ENCODE results near the gene SIRT2.
"Not testable (repeated sequence)": the region's sequence is repeated elsewhere in the genome, so short reads cannot be mapped to it uniquely, and the experiment has no call there.

The SIRT2 gene

DNA sequence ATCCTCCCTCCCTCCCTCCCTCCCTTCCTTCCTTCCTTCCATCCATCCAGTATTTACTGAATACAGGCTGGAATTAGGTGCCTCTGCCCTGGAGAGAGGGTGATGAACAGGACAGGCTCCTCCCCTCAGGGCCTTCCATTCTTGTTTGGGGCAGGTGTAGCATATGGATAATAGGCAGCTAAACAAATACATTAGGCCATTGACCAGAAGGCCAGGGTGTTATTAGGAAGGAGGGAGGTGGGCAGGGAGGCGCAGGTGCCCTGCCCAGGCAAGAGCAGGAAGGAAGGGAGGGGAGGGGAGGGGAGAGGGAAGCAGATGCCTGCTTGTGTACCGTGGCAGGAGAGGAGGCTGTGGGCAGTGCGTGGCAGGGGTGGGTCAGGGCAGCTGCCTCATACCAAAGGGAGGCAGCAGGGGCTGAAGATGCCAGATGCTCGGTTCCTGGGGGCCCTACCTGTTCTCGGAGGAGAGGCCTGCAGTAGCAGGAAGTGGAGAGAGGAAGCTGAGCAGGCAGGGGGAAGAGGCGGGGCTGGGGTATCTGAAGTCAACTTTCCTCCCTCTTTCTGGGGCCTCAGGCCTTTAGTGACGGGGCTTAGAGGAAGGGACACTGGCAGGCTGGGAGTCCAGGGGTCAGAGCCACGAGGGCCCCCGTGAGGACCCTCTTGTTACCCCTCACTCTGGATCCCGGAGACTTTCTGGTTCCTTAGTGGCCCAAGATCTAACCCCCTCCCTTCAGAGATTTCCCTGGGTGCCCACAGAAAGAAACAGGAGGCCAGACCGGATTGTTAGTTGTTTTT is 21.4 kb downstream of the SIRT2 start, which contains the start of gene RINL:
Gene RINL, minus strand, starts transcription at position 495 of the 794 bp plus-strand sequence. CDS start 1,533 bp downstream, outside the sequence.
- H3K4me3 ChIP-seq = no peak within 1 kb of the TSS
- DNase-seq = no peak
- intact Hi-C loops (cut with DNase I; ENCODE audit: low total_unique reads) = loop anchor here (10.0 kb wide), 1 partner anchor 113 kb away; no protein-coding TSS in a partner anchor
- no peaks in the 10 kb centered on the region for H3K27me3 ChIP-seq
- no peaks in the 10 kb centered on the region for H3K9me3 ChIP-seq
- H3K36me3 ChIP-seq = peaks cover 20 to 44% (median 38%) of the 10 kb centered on the region in 3 donors
- H3K27ac ChIP-seq = no peak within 1 kb of the TSS
- TF ChIP-seq, protein P1, sequence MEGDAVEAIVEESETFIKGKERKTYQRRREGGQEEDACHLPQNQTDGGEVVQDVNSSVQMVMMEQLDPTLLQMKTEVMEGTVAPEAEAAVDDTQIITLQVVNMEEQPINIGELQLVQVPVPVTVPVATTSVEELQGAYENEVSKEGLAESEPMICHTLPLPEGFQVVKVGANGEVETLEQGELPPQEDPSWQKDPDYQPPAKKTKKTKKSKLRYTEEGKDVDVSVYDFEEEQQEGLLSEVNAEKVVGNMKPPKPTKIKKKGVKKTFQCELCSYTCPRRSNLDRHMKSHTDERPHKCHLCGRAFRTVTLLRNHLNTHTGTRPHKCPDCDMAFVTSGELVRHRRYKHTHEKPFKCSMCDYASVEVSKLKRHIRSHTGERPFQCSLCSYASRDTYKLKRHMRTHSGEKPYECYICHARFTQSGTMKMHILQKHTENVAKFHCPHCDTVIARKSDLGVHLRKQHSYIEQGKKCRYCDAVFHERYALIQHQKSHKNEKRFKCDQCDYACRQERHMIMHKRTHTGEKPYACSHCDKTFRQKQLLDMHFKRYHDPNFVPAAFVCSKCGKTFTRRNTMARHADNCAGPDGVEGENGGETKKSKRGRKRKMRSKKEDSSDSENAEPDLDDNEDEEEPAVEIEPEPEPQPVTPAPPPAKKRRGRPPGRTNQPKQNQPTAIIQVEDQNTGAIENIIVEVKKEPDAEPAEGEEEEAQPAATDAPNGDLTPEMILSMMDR (IDR thresholded peaks at IDR 0.05) = no peak
- no peaks in the 10 kb centered on the region for H3K4me1 ChIP-seq

GRCh38 chr19:38875656-38876395 is 23.6 kb downstream of the SIRT2 start:
- intact Hi-C loops (cut with DNase I; ENCODE audit: low total_unique reads) = loop anchor here (10.0 kb wide), 1 partner anchor 111 kb away; no protein-coding TSS in a partner anchor

GRCh38 chr19:38873400-38873799 is 26.0 kb downstream of the SIRT2 start:
- H3K9me3 ChIP-seq, H3K27ac ChIP-seq, H3K27me3 ChIP-seq, H3K4me3 ChIP-seq, DNase-seq, H3K36me3 ChIP-seq: not testable (repeated sequence)
- intact Hi-C loops (cut with DNase I; ENCODE audit: low total_unique reads) = loop anchor here (10.0 kb wide), 1 partner anchor 109 kb away; no protein-coding TSS in a partner anchor
- peaks cover 0 to 19% (median 14%) of the 10 kb centered on the region in 4 donors for H3K4me1 ChIP-seq

More at GRCh38 chr19:38875656-38876395, 23.6 kb downstream of the SIRT2 start:
- no peak overlapping the region for H3K4me3 ChIP-seq
- H3K27ac ChIP-seq = no peak overlapping the region
- no peaks in the 10 kb centered on the region for H3K4me1 ChIP-seq
- H3K36me3 ChIP-seq = peaks cover 5 to 23% (median 19%) of the 10 kb centered on the region in 3 donors
- H3K9me3 ChIP-seq = no peaks in the 10 kb centered on the region
- no peak for DNase-seq
- H3K27me3 ChIP-seq = no peaks in the 10 kb centered on the region
- TF ChIP-seq, protein P1 (IDR thresholded peaks at IDR 0.05) = no peak

DNA sequence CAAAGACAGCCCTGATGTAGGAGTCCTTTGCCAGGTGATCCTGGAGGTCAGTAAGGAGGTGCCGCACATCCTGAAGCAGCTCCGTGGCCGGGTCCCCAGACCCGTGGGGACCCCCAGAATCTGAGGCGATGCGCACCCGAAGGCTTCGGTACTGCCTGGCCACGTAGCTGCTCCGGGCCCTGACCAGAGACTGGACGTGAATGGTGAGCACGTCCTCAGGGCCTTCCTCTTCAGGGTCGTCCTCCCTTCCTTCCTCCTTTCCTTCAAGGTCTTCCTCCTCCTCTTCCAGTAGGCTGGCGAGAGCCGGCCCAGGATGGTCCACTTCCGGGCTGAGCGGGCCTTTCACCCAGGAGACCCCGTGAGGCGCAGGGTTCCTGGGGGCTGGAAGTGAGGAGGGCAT is 28.8 kb downstream of the SIRT2 start:
- Histone ChIP-seq H3K27me3 (no peaks in the 10 kb centered on the region), H3K9me3 (no peaks in the 10 kb centered on the region), H3K4me1 (peaks cover 0 to 19% (median 14%) of the 10 kb centered on the region in 4 donors), H3K4me3 (no peak overlapping the region), H3K36me3 (no peaks in the 10 kb centered on the region), H3K27ac (no peak overlapping the region)
- TF ChIP-seq, protein P1 (IDR thresholded peaks at IDR 0.05) = no peak
- intact Hi-C loops (cut with DNase I; ENCODE audit: low total_unique reads) = loop anchor here (10.0 kb wide), 1 partner anchor 106 kb away; no protein-coding TSS in a partner anchor
- no peak for DNase-seq

DNA sequence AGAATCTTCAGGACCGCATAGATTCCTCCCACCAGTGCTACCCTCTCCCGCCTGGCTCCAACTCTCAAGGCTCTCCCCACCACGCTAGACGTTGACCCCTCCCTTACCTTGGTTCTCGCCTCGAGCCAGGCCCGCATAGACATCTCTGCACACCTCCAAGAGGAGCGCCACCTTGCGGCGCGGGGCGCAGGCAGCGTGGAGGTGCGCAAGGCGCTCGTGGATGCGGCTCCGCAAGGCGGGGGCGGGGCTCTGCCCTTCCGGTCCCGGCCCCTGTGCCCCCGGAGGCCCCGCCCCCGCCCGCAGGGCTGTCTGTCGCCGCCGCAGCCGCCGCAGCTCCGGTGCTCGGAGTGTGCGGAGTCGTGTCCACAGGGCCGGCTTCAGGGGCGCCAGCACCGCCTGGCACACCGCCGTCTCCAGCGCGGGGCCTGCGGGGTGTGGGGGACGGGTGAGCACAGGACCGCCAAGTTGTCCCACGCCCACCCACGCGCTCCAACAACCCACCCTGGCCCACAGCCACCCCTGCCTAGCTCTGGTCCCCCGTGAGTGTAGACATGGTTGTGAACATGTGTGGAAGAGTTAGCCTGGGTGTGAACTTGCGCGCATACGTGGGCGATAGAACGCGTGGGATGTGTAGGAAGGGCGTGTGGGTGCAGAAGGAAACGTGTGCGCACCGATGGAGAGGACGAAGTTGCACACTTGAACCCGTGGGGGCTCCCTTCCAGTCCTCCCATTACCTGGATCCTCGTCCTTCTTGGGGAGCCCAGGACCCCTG is 29.4 kb downstream of the SIRT2 start:
- DNase-seq = peak; percentile 78 to 87
- H3K27ac ChIP-seq = peak overlapping the region; percentile 5 to 10

More for the DNA sequence above, 29.4 kb downstream of the SIRT2 start:
- Histone ChIP-seq H3K27me3 (no peaks in the 10 kb centered on the region), H3K4me1 (peaks cover 0 to 19% (median 14%) of the 10 kb centered on the region in 4 donors), H3K9me3 (no peaks in the 10 kb centered on the region), H3K36me3 (no peaks in the 10 kb centered on the region), H3K4me3 (peak overlapping the region; percentile 46 to 59)
- TF ChIP-seq, protein P1 (IDR thresholded peaks at IDR 0.05) = peak; percentile 70 to 83
- intact Hi-C loops (cut with DNase I; ENCODE audit: low total_unique reads) = loop anchor here (10.0 kb wide), 1 partner anchor 105 kb away; no protein-coding TSS in a partner anchor

Data from tibial artery (tissue), 4 donors.